Stimulated activated CD4-positive, alpha-beta T cell treated with anti-CD3 and anti-CD28 coated beads, Interleukin-1b, Interleukin-23, amount 100 ng/mL, for 48 hours (primary cell): Measurements from ENCODE around the gene PLPP3.

Experiments used
- DNase-seq: peaks from one replicate; pipeline ENCODE4 v3.0.0-alpha.2; 2020

Gene PLPP3

GRCh38 chr1:56575865-56576264 is 3.5 kb downstream of the PLPP3 start:
- no peak for DNase-seq

GRCh38 chr1:56574794-56575193 is 4.6 kb downstream of the PLPP3 start:
- DNase-seq = no peak

GRCh38 chr1:56573311-56573710 is 6.1 kb downstream of the PLPP3 start:
- DNase-seq = no peak

- no peak for DNase-seq
Measured at GRCh38 chr1:56572334-56573050, 6.9 kb downstream of the PLPP3 start.

GRCh38 chr1:56571448-56571847 is 7.9 kb downstream of the PLPP3 start:
- no peak for DNase-seq

- no peak for DNase-seq
Measured at GRCh38 chr1:56570924-56571372, 8.4 kb downstream of the PLPP3 start.

- no peak for DNase-seq
Measured at GRCh38 chr1:56569661-56570060, 9.7 kb downstream of the PLPP3 start.

- DNase-seq = no peak
Measured at GRCh38 chr1:56566994-56567393, 12.4 kb downstream of the PLPP3 start.

GRCh38 chr1:56566061-56566744 is 13.2 kb downstream of the PLPP3 start:
- DNase-seq = no peak

- DNase-seq = no peak
Measured at GRCh38 chr1:56564615-56565014, 14.7 kb downstream of the PLPP3 start.

- DNase-seq = no peak
Measured at GRCh38 chr1:56563568-56563967, 15.8 kb downstream of the PLPP3 start.

GRCh38 chr1:56562891-56563452 is 16.4 kb downstream of the PLPP3 start:
- DNase-seq = no peak

- no peak for DNase-seq
Measured at GRCh38 chr1:56561227-56562019, 17.9 kb downstream of the PLPP3 start.

- no peak for DNase-seq
Measured at GRCh38 chr1:56557746-56558145, 21.6 kb downstream of the PLPP3 start.

- DNase-seq = no peak
Measured at GRCh38 chr1:56555448-56555847, 23.9 kb downstream of the PLPP3 start.

- no peak for DNase-seq
Measured at GRCh38 chr1:56553046-56553445, 26.3 kb downstream of the PLPP3 start.

GRCh38 chr1:56552349-56552748 is 27.0 kb downstream of the PLPP3 start:
- DNase-seq = no peak

- DNase-seq = no peak
Measured at GRCh38 chr1:56551691-56552090, 27.7 kb downstream of the PLPP3 start.

GRCh38 chr1:56550859-56551188 is 28.5 kb downstream of the PLPP3 start:
- DNase-seq = no peak

GRCh38 chr1:56550138-56550858 is 29.1 kb downstream of the PLPP3 start:
- no peak for DNase-seq

- no peak for DNase-seq
Measured at GRCh38 chr1:56548571-56548970, 30.8 kb downstream of the PLPP3 start.

GRCh38 chr1:56547977-56548376 is 31.4 kb downstream of the PLPP3 start:
- DNase-seq = no peak

GRCh38 chr1:56547473-56547872 is 31.9 kb downstream of the PLPP3 start:
- DNase-seq = no peak
